Measurements from ENCODE around the gene WNT2B.

DNA sequence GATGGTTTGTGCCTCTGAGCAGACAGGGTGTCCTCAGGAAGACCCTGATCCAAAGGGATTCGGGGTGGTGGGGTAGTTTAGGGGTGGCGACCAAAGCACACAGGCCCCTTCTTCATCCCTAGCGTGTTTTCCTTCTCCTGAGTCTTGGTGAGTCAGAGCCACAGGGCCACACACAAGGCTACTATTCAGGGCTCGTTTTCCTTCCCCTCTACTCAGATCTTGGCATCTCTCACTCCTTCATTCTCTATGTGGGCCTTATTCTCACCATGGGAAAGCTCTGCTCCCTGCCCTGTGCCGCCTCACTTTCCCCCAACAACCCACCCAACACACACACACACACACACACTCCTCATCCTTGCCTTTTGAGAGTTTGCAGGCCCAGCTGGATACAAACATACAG is 43.6 kb upstream of the WNT2B start:
- TF ChIP-seq GATA2 (IDR thresholded peaks at IDR 0.05; ENCODE audit: low read depth, low read length) (no peak), GATA3 (IDR thresholded peaks at IDR 0.05; ENCODE audit: low read depth, low read length) (no peak)

Measured in SH-SY5Y (cell line).